Neuronal stem cell (in vitro differentiated cells): ENCODE measurements around the gene MRPS18C.
A peak's percentile ranks its signal among the peaks of the same experiment; 100 is the strongest.

Source experiments
- DNase-seq: peaks from one replicate; pipeline ENCODE4 v3.0.0-alpha.2; 2013; ENCODE audit warnings: low spot score
- H2AFZ ChIP-seq: one replicate; pipeline ENCODE4 v1.6.1; 2013; ENCODE audit warnings: mild to moderate bottlenecking, low read length, inconsistent platforms
- H2AK5ac ChIP-seq: 2 replicates; pipeline ENCODE4 v1.6.1; 2013; ENCODE audit warnings: low read depth, mild to moderate bottlenecking, inconsistent platforms, low read length, moderate library complexity, mixed read lengths
- H2BK120ac ChIP-seq: 2 replicates; pipeline ENCODE4 v1.6.1; 2013; ENCODE audit warnings: low read depth, mild to moderate bottlenecking, inconsistent platforms, low read length, moderate library complexity, mixed read lengths
- H2BK12ac ChIP-seq: one replicate; pipeline ENCODE4 v1.6.1; 2013; ENCODE audit warnings: low read length, inconsistent platforms
- H2BK15ac ChIP-seq: 2 replicates; pipeline ENCODE4 v1.6.1; 2013; ENCODE audit warnings: mild to moderate bottlenecking, low read length, inconsistent platforms, mixed read lengths
- H2BK5ac ChIP-seq: one replicate; pipeline ENCODE4 v1.6.1; 2013; ENCODE audit warnings: inconsistent platforms, mild to moderate bottlenecking, low read length, moderate library complexity
- H3K14ac ChIP-seq: one replicate; pipeline ENCODE4 v1.6.1; 2013; ENCODE audit warnings: low read length, inconsistent platforms
- H3K18ac ChIP-seq: 2 replicates; pipeline ENCODE4 v1.6.1; 2013; ENCODE audit warnings: low read length, inconsistent platforms
- H3K23ac ChIP-seq: 2 replicates; pipeline ENCODE4 v1.6.1; 2013; ENCODE audit warnings: low read depth, mild to moderate bottlenecking, mixed read lengths, low read length, inconsistent platforms; ENCODE audit not compliant: poor library complexity
- H3K27ac ChIP-seq: replicated peaks from 3 replicates; pipeline ENCODE4 v1.5.1; 2013; ENCODE audit warnings: low read length, inconsistent platforms
- H3K27me3 ChIP-seq, 3 experiments: 2 replicates each; pipeline ENCODE4 v1.6.1; 2013; ENCODE audit warnings: low read length in 3 of 3, mild to moderate bottlenecking in 2 of 3, inconsistent platforms in 1 of 3, low read depth in 1 of 3, mixed read lengths in 1 of 3, moderate library complexity in 1 of 3; ENCODE audit not compliant: control insufficient read depth in 3 of 3, insufficient read depth in 3 of 3
- H3K36me3 ChIP-seq, 2 donors: replicated peaks in 1 of 2; 2 replicates each; pipeline ENCODE4 v1.6.1; 2013; ENCODE audit warnings: low read length in 2 of 2; ENCODE audit not compliant: control insufficient read depth in 2 of 2, insufficient read depth in 2 of 2
- H3K4ac ChIP-seq: 2 replicates; pipeline ENCODE4 v1.6.1; 2013; ENCODE audit warnings: inconsistent platforms, mild to moderate bottlenecking, low read length, moderate library complexity
- H3K4me1 ChIP-seq, 2 donors: 1 replicate in 1 of 2; 2 replicates in 1 of 2; pipeline ENCODE4 v1.6.1; 2013; ENCODE audit warnings: low read length in 2 of 2, low read depth in 1 of 2; ENCODE audit not compliant: control insufficient read depth in 2 of 2, insufficient read depth in 1 of 2
- H3K4me2 ChIP-seq: one replicate; pipeline ENCODE4 v1.6.1; 2013; ENCODE audit warnings: mild to moderate bottlenecking, low read length, inconsistent platforms; ENCODE audit not compliant: insufficient read depth, poor library complexity, severe bottlenecking
- H3K4me3 ChIP-seq, 2 donors: 2 replicates each; pipeline ENCODE4 v1.5.1; 2013; ENCODE audit warnings: low read length in 2 of 2, mild to moderate bottlenecking in 2 of 2, inconsistent platforms in 1 of 2, moderate library complexity in 1 of 2
- H3K79me1 ChIP-seq: one replicate; pipeline ENCODE4 v1.6.1; 2013; ENCODE audit warnings: low read depth, mild to moderate bottlenecking, inconsistent platforms, low read length, moderate library complexity
- H3K9ac ChIP-seq: one replicate; pipeline ENCODE4 v1.6.1; 2013; ENCODE audit warnings: mild to moderate bottlenecking, low read depth, low read length, inconsistent platforms; ENCODE audit not compliant: poor library complexity
- H3K9me3 ChIP-seq, 2 donors: replicated peaks in 1 of 2; 2 replicates each; pipeline versions ENCODE3 to v1.6.1; 2013; ENCODE audit warnings: low read length in 2 of 2, mild to moderate bottlenecking in 2 of 2, inconsistent platforms in 1 of 2, low read depth in 1 of 2, mixed read lengths in 1 of 2, moderate library complexity in 1 of 2; ENCODE audit not compliant: control insufficient read depth in 2 of 2, insufficient read depth in 1 of 2
- H4K8ac ChIP-seq: one replicate; pipeline ENCODE4 v1.6.1; 2013; ENCODE audit warnings: low read depth, mild to moderate bottlenecking, inconsistent platforms, low read length, moderate library complexity
- H4K91ac ChIP-seq: one replicate; pipeline ENCODE4 v1.6.1; 2013; ENCODE audit warnings: low read length, low read depth, mild to moderate bottlenecking, inconsistent platforms; ENCODE audit not compliant: poor library complexity
- WGBS, 2 donors: extraction: QIAGEN DNeasy Blood & Tissue Kit; methylation state at CpG; one replicate each; pipeline ENCODE4 v1.1.7; 2013; ENCODE audit warnings: missing lambda C conversion rate in 2 of 2, mixed read lengths in 1 of 2; ENCODE audit not compliant: insufficient read length in 2 of 2, insufficient replicate concordance in 1 of 2; ENCODE audit errors: extremely low coverage in 2 of 2; 5-methylcytosine and 5-hydroxymethylcytosine counted together

MRPS18C gene

GRCh38 chr4:83456184-83456501 lies 285 bp downstream of the MRPS18C start:
- Histone ChIP-seq H3K23ac (peak overlapping the region; percentile 16), H2BK5ac (no peak overlapping the region), H3K14ac (no peak overlapping the region), H3K4me2 (peak overlapping the region; percentile 24), H3K36me3 (peaks cover 7 to 63% of the 10 kb centered on the region in 2 donors), H3K4ac (no peak overlapping the region), H2AK5ac (no peak overlapping the region), H3K9me3 (no peaks in the 10 kb centered on the region), H3K79me1 (peaks cover 2% of the 10 kb centered on the region), H3K9ac (peak overlapping the region; percentile 71), H3K27me3 (no peaks in the 10 kb centered on the region), H2BK12ac (no peak overlapping the region), H2AFZ (peak overlapping the region; percentile 90), H3K4me1 (peaks cover 2 to 7% of the 10 kb centered on the region in 2 donors), H4K8ac (no peak overlapping the region), H3K18ac (no peak overlapping the region), H2BK15ac (no peak overlapping the region), H3K27ac (peak overlapping the region; percentile 28), H4K91ac (no peak overlapping the region), H3K4me3 (peak overlapping the region; percentile 82 to 92), H2BK120ac (no peak overlapping the region)
- no CpG with 5 or more reads among the region's 7 CpGs for WGBS, 2 donors
- no peak for DNase-seq

- H2AFZ ChIP-seq, result no peak overlapping the region
- no peaks in the 10 kb centered on the region for H3K79me1 ChIP-seq
- no peak overlapping the region for H2BK120ac ChIP-seq
- H3K18ac ChIP-seq, result no peak overlapping the region
- no peaks in the 10 kb centered on the region for H3K4me1 ChIP-seq
- H2AK5ac ChIP-seq, result no peak overlapping the region
- peaks cover 1 to 57% of the 10 kb centered on the region in 2 donors for H3K36me3 ChIP-seq
- H4K91ac ChIP-seq, result no peak overlapping the region
- H3K9ac ChIP-seq, result no peak overlapping the region
- no peak overlapping the region for H3K4ac ChIP-seq
- no peak overlapping the region for H4K8ac ChIP-seq
- H2BK12ac ChIP-seq, result no peak overlapping the region
- H3K23ac ChIP-seq, result no peak overlapping the region
- WGBS, 2 donors, result no CpG with 5 or more reads among the region's 4 CpGs
- H3K27me3 ChIP-seq, result no peaks in the 10 kb centered on the region
- no peak overlapping the region for H3K27ac ChIP-seq
- no peak overlapping the region for H2BK15ac ChIP-seq
- no peak overlapping the region for H3K4me3 ChIP-seq
- no peak overlapping the region for H3K14ac ChIP-seq
- no peak overlapping the region for H3K4me2 ChIP-seq
- DNase-seq, result no peak
- H3K9me3 ChIP-seq, result no peaks in the 10 kb centered on the region
- H2BK5ac ChIP-seq, result no peak overlapping the region
Observed at GRCh38 chr4:83473423-83473822, 17.6 kb downstream of the MRPS18C start.

- H4K91ac ChIP-seq, result no peak overlapping the region
- H3K36me3 ChIP-seq, result peaks cover 0 to 57% of the 10 kb centered on the region in 2 donors
- no peak overlapping the region for H3K27ac ChIP-seq
- no peaks in the 10 kb centered on the region for H3K27me3 ChIP-seq
- no peak overlapping the region for H4K8ac ChIP-seq
- H3K18ac ChIP-seq, result no peak overlapping the region
- no peak overlapping the region for H3K4me3 ChIP-seq
- no peak overlapping the region for H2BK12ac ChIP-seq
- no peak overlapping the region for H2BK15ac ChIP-seq
- no peak overlapping the region for H2BK120ac ChIP-seq
- no peak overlapping the region for H3K4me2 ChIP-seq
- H3K4me1 ChIP-seq, result no peaks in the 10 kb centered on the region
- no peak overlapping the region for H2BK5ac ChIP-seq
- DNase-seq, result no peak
- H2AK5ac ChIP-seq, result no peak overlapping the region
- no peak overlapping the region for H3K14ac ChIP-seq
- no CpG with 5 or more reads among the region's 2 CpGs for WGBS, 2 donors
- no peaks in the 10 kb centered on the region for H3K79me1 ChIP-seq
- no peak overlapping the region for H3K9ac ChIP-seq
- no peak overlapping the region for H3K4ac ChIP-seq
- H3K23ac ChIP-seq, result no peak overlapping the region
- no peaks in the 10 kb centered on the region for H3K9me3 ChIP-seq
- no peak overlapping the region for H2AFZ ChIP-seq
Observed at GRCh38 chr4:83473966-83474365, 18.1 kb downstream of the MRPS18C start.

- H3K27ac ChIP-seq, result peak within 1 kb of the TSS; percentile 90
Observed at GRCh38 chr4:83484500-83485461, 28.9 kb downstream of the MRPS18C start, which contains the start of gene ABRAXAS1. ABRAXAS1 (minus strand) TSS chr4:83485100; CDS start chr4:83485072, 28 bp downstream.

More at GRCh38 chr4:83484500-83485461, 28.9 kb downstream of the MRPS18C start, which contains the start of gene ABRAXAS1:
- peak within 1 kb of the TSS; percentile 38 for H3K14ac ChIP-seq
- no peak within 1 kb of the TSS for H4K91ac ChIP-seq
- no peaks in the 10 kb centered on the region for H3K27me3 ChIP-seq
- peak within 1 kb of the TSS; percentile 43 for H4K8ac ChIP-seq
- H2BK12ac ChIP-seq, result no peak within 1 kb of the TSS
- no CpG with 5 or more reads among the region's 93 CpGs for WGBS, 2 donors
- H2BK120ac ChIP-seq, result no peak within 1 kb of the TSS
- peak within 1 kb of the TSS; percentile 96 for H2AFZ ChIP-seq
- peaks cover 3% of the 10 kb centered on the region for H3K79me1 ChIP-seq
- no peak within 1 kb of the TSS for H3K4ac ChIP-seq
- H2AK5ac ChIP-seq, result no peak within 1 kb of the TSS
- H3K9me3 ChIP-seq, result no peaks in the 10 kb centered on the region
- DNase-seq, result peak; percentile 92
- H3K4me2 ChIP-seq, result peak within 1 kb of the TSS; percentile 65
- peak within 1 kb of the TSS; percentile 93 for H3K9ac ChIP-seq
- peak within 1 kb of the TSS; percentile 54 for H2BK5ac ChIP-seq
- H3K4me3 ChIP-seq, result peak within 1 kb of the TSS; percentile 72 to 96
- H3K23ac ChIP-seq, result peak within 1 kb of the TSS; percentile 99
- peaks cover 2 to 3% of the 10 kb centered on the region in 2 donors for H3K4me1 ChIP-seq
- peaks cover 0 to 15% of the 10 kb centered on the region in 2 donors for H3K36me3 ChIP-seq
- H2BK15ac ChIP-seq, result no peak within 1 kb of the TSS
- peak within 1 kb of the TSS; percentile 94 for H3K18ac ChIP-seq
